Adrenal gland (tissue), 19 donors: ENCODE measurements around the gene LBP. TPM values are rescaled to one million over a fixed set of nuclear protein-coding genes. Genes with fewer than 3 reads are reported as not detected.
A peak's percentile ranks its signal among the peaks of the same experiment; 100 is the strongest.

ENCODE experiments used
- DNase-seq, 7 donors: peaks; one replicate each; pipeline ENCODE4 v3.0.0-alpha.2; 2019 to 2020
- H3K27ac ChIP-seq, 5 donors: fragments of 200-600 bp; sonication (generic) in 4 of 5; 1 replicate in 3 of 5; 2 replicates in 2 of 5; pipeline versions ENCODE4 v1.5.1 to v1.8.0; 2016 to 2020; ENCODE audit warnings: mild to moderate bottlenecking in 1 of 5
- H3K27me3 ChIP-seq: fragments of 200-600 bp; 2 replicates; pipeline ENCODE4 v1.8.0; 2021
- H3K36me3 ChIP-seq, 2 donors: fragments of 200-600 bp; replicated peaks in 1 of 2; 1 replicate in 1 of 2; 2 replicates in 1 of 2; pipeline versions ENCODE4 v1.5.1 to v1.8.0; 2018 to 2022
- H3K4me1 ChIP-seq, 2 donors: fragments of 200-600 bp; replicated peaks in 1 of 2; 1 replicate in 1 of 2; 2 replicates in 1 of 2; pipeline versions ENCODE4 v1.5.1 to v1.8.0; 2018 to 2021
- H3K4me3 ChIP-seq, 4 donors: fragments of 200-600 bp; sonication (generic) in 3 of 4; one replicate each; pipeline ENCODE4 v1.5.1; 2016 to 2018
- H3K9me3 ChIP-seq, 3 donors: fragments of 200-600 bp; sonication (generic) in 1 of 3; replicated peaks in 1 of 3; 1 replicate in 2 of 3; 2 replicates in 1 of 3; pipeline versions ENCODE4 v1.5.1 to v1.8.0; 2016 to 2021
- POLR2A ChIP-seq, 2 donors: fragments of 450-650 bp; IDR thresholded peaks; one replicate each; pipeline ENCODE4 v1.6.1; 2017; ENCODE audit warnings: antibody characterized with exemption in 2 of 2, mild to moderate bottlenecking in 2 of 2, moderate library complexity in 1 of 2
- WGBS, 4 donors: extraction: QIAGEN DNeasy Blood & Tissue Kit in 2 of 4; methylation state at CpG; one replicate each; pipeline versions ENCODE4 v1.1.5 to v1.1.7; 2013 to 2017; 5-methylcytosine and 5-hydroxymethylcytosine counted together
- intact Hi-C, 2 donors: fragments of 100-400 bp; cut with DNase I; formaldehyde crosslinking; loops; one replicate each; pipeline versions ENCODE4 v1.14.1 to v1.15.0; 2022 to 2023
- long read RNA-seq, 10 donors: library from polyadenylated mRNA in 3 of 10; unstranded in 2 of 10; stranded (forward) in 1 of 10; transcript quantifications; one replicate each; pipeline ENCODE4 v2.0.0 and lab custom pipeline, GENCODE V29; 2021 to 2026
- polyA plus RNA-seq, 3 donors: library from polyadenylated mRNA; stranded (reverse); fragments of 200-250 nt in 2 of 3; fragments of 350-450 nt in 1 of 3; fragmentation: Illumina TruSeq in 1 of 3; extraction: RNeasy Lipid Tissue Mini Kit (QIAGEN cat#74804) in 1 of 3; gene quantifications; one replicate each; pipeline ENCODE4 v1.2.3, GENCODE V29; 2013 to 2014
- total RNA-seq, 9 donors: library from RNA; depleted of rRNA in 4 of 9; stranded (reverse); fragments of >200 nt in 4 of 9; fragments of 120-200 nt in 1 of 9; fragmentation: NEBNext Ultra II Directional in 1 of 9; extraction: Animal tissue kit (Norgen Biotek cat#: 25700) in 1 of 9; gene quantifications; one replicate each; pipeline versions ENCODE4 v1.1.0 to v1.2.4, GENCODE V29; 2013 to 2023
- TF ChIP-seq, protein P1 (sequence below), 6 experiments: fragments of 450-650 bp in 4 of 6; fragments of 200-600 bp in 2 of 6; sonication (generic) in 1 of 6; IDR thresholded peaks; 1 replicate in 5 of 6; 2 replicates in 1 of 6; pipeline versions ENCODE4 v1.5.1 to v1.8.0; 2016 to 2021; ENCODE audit warnings: antibody characterized with exemption in 6 of 6, mild to moderate bottlenecking in 2 of 6, moderate library complexity in 1 of 6
- donor health status: healthy with polysubstance abuse.
- donor health status: Bipolar disorder and iron deficiency.
- donor health status: DM: yes; HTN: yes; CAD: no.
- donor health status: DM: no; HTN: no; CAD: no.
- donor health status: DM: no; HTN: no; CAD: no.
- donor health status: DM: yes; HTN: yes; CAD: no.

The LBP gene, protein sequence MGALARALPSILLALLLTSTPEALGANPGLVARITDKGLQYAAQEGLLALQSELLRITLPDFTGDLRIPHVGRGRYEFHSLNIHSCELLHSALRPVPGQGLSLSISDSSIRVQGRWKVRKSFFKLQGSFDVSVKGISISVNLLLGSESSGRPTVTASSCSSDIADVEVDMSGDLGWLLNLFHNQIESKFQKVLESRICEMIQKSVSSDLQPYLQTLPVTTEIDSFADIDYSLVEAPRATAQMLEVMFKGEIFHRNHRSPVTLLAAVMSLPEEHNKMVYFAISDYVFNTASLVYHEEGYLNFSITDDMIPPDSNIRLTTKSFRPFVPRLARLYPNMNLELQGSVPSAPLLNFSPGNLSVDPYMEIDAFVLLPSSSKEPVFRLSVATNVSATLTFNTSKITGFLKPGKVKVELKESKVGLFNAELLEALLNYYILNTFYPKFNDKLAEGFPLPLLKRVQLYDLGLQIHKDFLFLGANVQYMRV
- 1 to 10 TPM in 1 of 9 donors, under 1 TPM in 6, not detected in 2; 0.15 to 2.0 (median 0.51) TPM for total RNA-seq
- polyA plus RNA-seq: under 1 TPM; 0.24 to 0.57 (median 0.32) TPM
- long read RNA-seq, donor 1: 0 reads
- long read RNA-seq, donor 2: 0 reads
- long read RNA-seq, donor 3: 0 reads
- long read RNA-seq, donor 4, partial matches to known transcripts: 1 of 2 reads
- long read RNA-seq, donor 4, other reads (novel, unspliced or antisense): 0 of 2 reads
- long read RNA-seq, donor 5: 0 reads
- long read RNA-seq, donor 6: 0 reads
- long read RNA-seq, donor 7: 0 reads
- long read RNA-seq, donor 8: 0 reads
- long read RNA-seq, donor 9: 0 reads
- long read RNA-seq, donor 10: 0 reads

DNA sequence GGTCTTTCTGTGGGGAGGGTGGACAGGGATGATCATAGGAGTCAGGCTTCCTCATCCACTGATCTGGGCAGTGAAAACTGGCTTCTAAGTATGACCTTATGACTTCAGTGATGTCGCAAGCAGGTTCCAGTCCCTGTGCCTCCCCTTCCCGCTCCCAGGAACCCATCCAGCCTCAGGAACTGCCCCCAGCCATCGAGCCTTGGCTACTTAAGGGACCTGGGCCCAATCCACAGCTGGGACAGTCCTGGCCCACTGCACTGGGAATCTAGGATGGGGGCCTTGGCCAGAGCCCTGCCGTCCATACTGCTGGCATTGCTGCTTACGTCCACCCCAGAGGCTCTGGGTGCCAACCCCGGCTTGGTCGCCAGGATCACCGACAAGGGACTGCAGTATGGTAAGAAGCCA, at the start of gene LBP:
Gene LBP (plus strand): TSS at position 236 of the 405 bp plus-strand sequence. CDS start 35 bp downstream, at position 271.
- H3K36me3 ChIP-seq: no peaks in the 10 kb centered on the region
- H3K27ac ChIP-seq: no peak within 1 kb of the TSS
- no peaks in the 10 kb centered on the region for H3K27me3 ChIP-seq
- TF ChIP-seq POLR2A (IDR thresholded peaks at IDR 0.05): no peak
- TF ChIP-seq, protein P1, sequence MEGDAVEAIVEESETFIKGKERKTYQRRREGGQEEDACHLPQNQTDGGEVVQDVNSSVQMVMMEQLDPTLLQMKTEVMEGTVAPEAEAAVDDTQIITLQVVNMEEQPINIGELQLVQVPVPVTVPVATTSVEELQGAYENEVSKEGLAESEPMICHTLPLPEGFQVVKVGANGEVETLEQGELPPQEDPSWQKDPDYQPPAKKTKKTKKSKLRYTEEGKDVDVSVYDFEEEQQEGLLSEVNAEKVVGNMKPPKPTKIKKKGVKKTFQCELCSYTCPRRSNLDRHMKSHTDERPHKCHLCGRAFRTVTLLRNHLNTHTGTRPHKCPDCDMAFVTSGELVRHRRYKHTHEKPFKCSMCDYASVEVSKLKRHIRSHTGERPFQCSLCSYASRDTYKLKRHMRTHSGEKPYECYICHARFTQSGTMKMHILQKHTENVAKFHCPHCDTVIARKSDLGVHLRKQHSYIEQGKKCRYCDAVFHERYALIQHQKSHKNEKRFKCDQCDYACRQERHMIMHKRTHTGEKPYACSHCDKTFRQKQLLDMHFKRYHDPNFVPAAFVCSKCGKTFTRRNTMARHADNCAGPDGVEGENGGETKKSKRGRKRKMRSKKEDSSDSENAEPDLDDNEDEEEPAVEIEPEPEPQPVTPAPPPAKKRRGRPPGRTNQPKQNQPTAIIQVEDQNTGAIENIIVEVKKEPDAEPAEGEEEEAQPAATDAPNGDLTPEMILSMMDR (IDR thresholded peaks at IDR 0.05): no peak
- no peaks in the 10 kb centered on the region for H3K4me1 ChIP-seq
- no peak for DNase-seq
- no peaks in the 10 kb centered on the region for H3K9me3 ChIP-seq
- WGBS, 4 donors: 75 to 93% (median 85%) methylated on average over 2 to 8 of the region's 8 CpGs
- intact Hi-C loops: no loop called here
- no peak within 1 kb of the TSS for H3K4me3 ChIP-seq

DNA sequence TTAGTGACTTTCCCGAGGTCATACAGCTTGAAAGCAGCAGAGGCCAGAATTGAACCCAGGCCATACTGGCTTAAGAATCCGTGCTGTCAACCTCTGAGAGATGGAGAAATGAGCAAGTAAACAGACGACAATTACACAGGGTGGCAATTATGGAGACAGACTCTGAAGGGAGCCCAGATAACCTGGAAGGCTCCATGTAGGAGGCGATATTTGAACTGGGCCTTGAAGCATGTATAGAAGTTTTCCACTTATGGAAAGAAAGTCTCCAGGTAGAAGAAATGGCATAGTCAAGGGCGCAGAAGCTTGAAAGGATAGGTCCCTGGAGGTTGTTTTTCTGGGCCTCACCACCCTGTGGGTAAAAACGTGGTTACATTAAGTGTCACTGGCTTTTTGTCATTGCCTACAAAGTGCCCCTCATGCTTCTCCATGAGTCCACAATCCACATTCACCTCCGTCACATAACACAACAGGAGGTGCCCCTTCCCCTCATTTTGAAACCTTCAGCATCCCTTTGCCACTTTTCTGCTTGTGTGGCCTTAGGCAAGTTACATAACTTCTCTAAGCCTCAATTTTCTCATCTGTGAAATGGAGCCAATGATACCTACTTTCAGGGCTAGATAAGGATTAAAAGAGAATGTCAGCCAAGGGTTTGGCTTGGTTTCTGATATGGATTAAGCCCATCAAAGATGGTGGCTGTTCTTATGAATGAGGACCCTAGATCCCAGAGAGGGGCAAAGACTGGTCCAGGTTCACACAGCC, 48.2 kb upstream of the LBP start:
- intact Hi-C loops: no loop called here
- H3K36me3 ChIP-seq: no peaks in the 10 kb centered on the region
- no peak overlapping the region for H3K4me3 ChIP-seq
- no peak for DNase-seq
- H3K9me3 ChIP-seq: no peaks in the 10 kb centered on the region
- H3K27ac ChIP-seq: peak overlapping the region in 3 of 5 donors; percentile 32 to 82 (median 59)
- WGBS, 4 donors: 79 to 91% (median 88%) methylated on average over 7 of the region's 7 CpGs
- TF ChIP-seq, protein P1 (IDR thresholded peaks at IDR 0.05): no peak
- no peak for TF ChIP-seq POLR2A (IDR thresholded peaks at IDR 0.05)
- no peaks in the 10 kb centered on the region for H3K27me3 ChIP-seq
- no peaks in the 10 kb centered on the region for H3K4me1 ChIP-seq

DNA sequence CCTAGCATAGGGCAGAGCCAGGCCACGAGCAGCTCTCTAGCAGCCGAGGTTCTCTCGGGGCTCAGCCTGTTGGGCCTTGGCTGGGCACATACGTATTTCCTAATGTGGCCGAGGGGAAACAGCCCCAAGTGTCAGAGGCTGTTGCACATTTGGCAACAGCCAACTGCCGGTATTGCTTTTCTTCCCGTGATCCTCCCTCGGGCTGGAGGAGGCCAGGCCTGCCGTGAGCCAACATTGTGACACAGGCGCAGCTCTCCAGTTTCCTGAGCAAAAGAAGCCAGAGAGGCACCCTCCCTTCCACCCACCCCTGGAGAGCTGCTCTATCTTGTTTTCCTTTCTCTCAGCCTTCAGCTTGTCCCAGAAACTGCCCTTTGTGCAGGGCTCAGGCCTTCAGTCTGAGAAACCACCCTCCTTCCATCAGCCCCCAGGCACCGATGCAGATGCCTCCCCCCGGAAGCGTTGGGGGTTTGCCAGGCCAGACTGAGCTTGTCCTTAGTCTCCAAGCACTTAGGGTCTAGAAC, 47.5 kb upstream of the LBP start:
- Histone ChIP-seq H3K4me3 (no peak overlapping the region), H3K9me3 (no peaks in the 10 kb centered on the region), H3K27ac (peak overlapping the region in 3 of 5 donors; percentile 32 to 82 (median 59)), H3K4me1 (no peaks in the 10 kb centered on the region), H3K27me3 (no peaks in the 10 kb centered on the region), H3K36me3 (no peaks in the 10 kb centered on the region)
- intact Hi-C loops: no loop called here
- no peak for TF ChIP-seq POLR2A (IDR thresholded peaks at IDR 0.05)
- TF ChIP-seq, protein P1 (IDR thresholded peaks at IDR 0.05): no peak
- peak in 6 of 7 donors; percentile 48 to 76 (median 60) for DNase-seq
- 44 to 55% (median 49%) methylated on average over 9 to 13 of the region's 13 CpGs for WGBS, 4 donors
